ENCODE data around the gene RHBDD1.

Gene RHBDD1

GRCh38 chr2:226943862-226944620 lies 108.2 kb downstream of the RHBDD1 start:
- DNase-seq = no peak

GRCh38 chr2:226953206-226953605 lies 117.4 kb downstream of the RHBDD1 start:
- DNase-seq = no peak

- DNase-seq = no peak
Measured at GRCh38 chr2:226953826-226954225, 118.0 kb downstream of the RHBDD1 start.

- no peak for DNase-seq
Measured at GRCh38 chr2:226956659-226957058, 120.8 kb downstream of the RHBDD1 start.

GRCh38 chr2:226959418-226959817 lies 123.6 kb downstream of the RHBDD1 start:
- no peak for DNase-seq

- no peak for DNase-seq
Measured at GRCh38 chr2:226962176-226962773, 126.4 kb downstream of the RHBDD1 start.

- DNase-seq = no peak
Measured at GRCh38 chr2:226963528-226963927, 127.7 kb downstream of the RHBDD1 start.

GRCh38 chr2:226965376-226965775 lies 129.5 kb downstream of the RHBDD1 start:
- no peak for DNase-seq

GRCh38 chr2:226969417-226970080 lies 133.7 kb downstream of the RHBDD1 start:
- no peak for DNase-seq

- no peak for DNase-seq
Measured at GRCh38 chr2:226970362-226970761, 134.5 kb downstream of the RHBDD1 start.

- DNase-seq = no peak
Measured at GRCh38 chr2:226971084-226971483, 135.2 kb downstream of the RHBDD1 start.

GRCh38 chr2:226971770-226972169 lies 135.9 kb downstream of the RHBDD1 start:
- DNase-seq = no peak

- no peak for DNase-seq
Measured at GRCh38 chr2:226973816-226974215, 138.0 kb downstream of the RHBDD1 start.

GRCh38 chr2:226977775-226978190 lies 141.9 kb downstream of the RHBDD1 start:
- DNase-seq = peak; percentile 40

GRCh38 chr2:226978300-226978699 lies 142.4 kb downstream of the RHBDD1 start:
- DNase-seq = no peak

- DNase-seq = no peak
Measured at GRCh38 chr2:226979004-226979403, 143.2 kb downstream of the RHBDD1 start.

- no peak for DNase-seq
Measured at GRCh38 chr2:226981791-226982326, 146.0 kb downstream of the RHBDD1 start.

GRCh38 chr2:226983895-226984749 lies 148.3 kb downstream of the RHBDD1 start:
- DNase-seq = no peak

- DNase-seq = peak; percentile 71
Measured at GRCh38 chr2:226984750-226985582, 149.1 kb downstream of the RHBDD1 start.

- no peak for DNase-seq
Measured at GRCh38 chr2:226985583-226985946, 149.7 kb downstream of the RHBDD1 start.

GRCh38 chr2:226991663-226992062 lies 155.8 kb downstream of the RHBDD1 start:
- no peak for DNase-seq

- DNase-seq = no peak
Measured at GRCh38 chr2:226993171-226993570, 157.3 kb downstream of the RHBDD1 start.
